GM21381 (cell line): Measurements from ENCODE around the gene FCN1.
"Not testable (repeated sequence)": the region's sequence is repeated elsewhere in the genome, so short reads cannot be mapped to it uniquely, and the experiment has no call there.

Source experiments
- ATAC-seq: cut with Tn5 transposase; IDR thresholded peaks from one replicate; pipeline ENCODE4 v1.9.1; 2021; ENCODE audit warnings: mild to moderate bottlenecking, moderate library complexity; ENCODE audit not compliant: unreplicated experiment

The FCN1 gene

DNA sequence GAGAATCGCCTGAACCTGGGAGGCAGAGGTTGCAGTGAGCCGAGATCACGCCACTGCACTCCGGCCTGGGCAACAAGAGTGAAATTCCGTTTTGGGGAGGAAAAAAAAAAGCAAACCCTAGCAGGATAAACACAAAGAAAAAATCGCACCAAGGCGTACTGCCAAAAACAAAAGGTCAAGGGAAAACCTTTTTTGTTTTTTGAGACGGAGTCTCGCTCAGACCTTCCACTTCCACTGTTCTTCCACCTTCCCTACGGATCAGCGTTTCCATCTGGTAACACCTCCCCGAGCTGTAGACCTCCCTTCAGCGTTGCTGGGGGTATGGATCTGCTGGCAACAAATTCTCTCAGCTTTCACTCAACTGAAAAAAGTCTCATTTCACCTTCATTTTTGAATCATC is 57.2 kb downstream of the FCN1 start:
- no peak for ATAC-seq

DNA sequence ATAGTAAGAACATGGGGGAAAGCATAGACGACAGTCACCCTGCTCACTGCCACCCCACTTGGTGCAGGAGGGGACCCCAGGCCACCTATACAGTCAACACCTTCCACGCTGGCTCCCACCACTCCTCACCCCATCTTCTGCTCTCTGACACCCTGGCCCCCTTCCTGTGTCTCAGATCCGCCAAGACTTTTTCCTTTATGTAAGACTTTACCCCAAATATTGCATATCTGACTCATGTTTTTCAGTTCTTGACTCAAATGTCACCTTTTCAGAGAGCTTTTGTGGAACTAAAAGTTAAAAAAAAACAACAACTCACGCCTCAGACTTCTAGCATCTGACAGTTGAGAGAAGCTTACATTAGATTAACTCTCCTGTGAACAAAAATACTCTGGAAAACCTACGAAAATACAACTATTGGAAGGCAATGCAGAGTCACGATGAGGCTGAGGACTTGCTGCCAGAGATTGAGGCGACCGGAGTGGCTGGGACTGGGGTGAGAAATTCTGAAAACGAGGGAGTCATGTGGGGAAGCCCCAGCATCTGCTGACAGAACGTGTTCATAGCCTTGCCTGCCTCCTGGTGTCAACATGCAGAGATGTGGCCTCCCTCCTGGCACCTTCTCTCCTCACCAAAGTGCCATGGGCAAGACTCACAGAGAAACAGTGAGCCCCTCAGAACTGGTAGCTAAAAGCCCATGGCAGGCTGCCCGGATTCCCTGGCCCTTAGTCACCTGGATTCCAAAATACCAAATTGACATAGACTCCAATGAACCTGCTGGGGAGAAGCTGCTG is 59.5 kb downstream of the FCN1 start:
- ATAC-seq = peak; percentile 87

DNA sequence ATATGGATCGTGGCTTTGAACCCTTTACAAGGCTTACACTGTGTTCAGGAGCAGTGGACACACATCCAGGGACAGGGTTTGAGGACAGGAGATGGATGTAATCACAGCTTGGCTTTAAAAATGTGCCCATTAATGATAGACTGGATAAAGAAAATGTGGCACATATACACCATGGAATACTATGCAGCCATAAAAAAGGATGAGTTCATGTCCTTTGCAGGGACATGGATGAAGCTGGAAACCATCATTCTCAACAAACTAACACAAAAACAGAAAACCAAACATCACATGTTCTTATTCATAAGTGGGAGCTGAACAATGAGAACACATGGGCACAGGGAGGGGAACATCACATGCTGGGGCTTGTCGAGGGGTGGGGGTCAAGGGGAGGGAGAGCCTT is 60.3 kb downstream of the FCN1 start:
- ATAC-seq = not testable (repeated sequence)

DNA sequence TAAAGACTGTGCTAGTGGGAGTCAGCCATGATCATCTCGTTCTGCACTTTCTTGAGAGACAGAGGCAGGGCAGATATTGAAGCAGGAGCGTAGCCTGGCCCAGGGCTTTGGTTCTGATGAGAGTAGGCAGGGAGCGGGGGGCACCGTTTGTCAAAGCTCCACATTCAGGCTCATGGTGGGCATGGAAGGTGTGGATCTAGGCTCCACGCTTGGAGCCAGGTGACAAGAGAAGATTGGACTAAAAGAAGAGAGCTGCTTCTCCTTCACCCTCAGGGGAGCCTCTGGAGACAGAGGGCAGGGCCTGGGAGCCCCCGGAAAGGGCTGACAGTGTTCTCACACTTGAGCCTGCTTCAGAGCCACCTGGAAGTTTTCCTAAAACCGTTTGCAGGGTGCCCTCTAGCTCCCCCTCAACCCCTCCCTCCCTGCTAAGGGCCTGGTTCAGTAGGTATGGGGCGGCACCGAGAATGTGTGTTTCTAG is 61.8 kb downstream of the FCN1 start:
- no peak for ATAC-seq
